Ovary (tissue), 9 donors: ENCODE results near the gene FMN1. TPM values are rescaled to one million over a fixed set of nuclear protein-coding genes. Genes with fewer than 3 reads are reported as not detected.

Source experiments
- DNase-seq, 5 donors: peaks; one replicate each; pipeline ENCODE4 v3.0.0-alpha.2; 2019 to 2020
- H3K27ac ChIP-seq, 2 donors: fragments of 200-600 bp; one replicate each; pipeline versions ENCODE4 v1.5.1 to v1.8.0; 2019 to 2022
- H3K27me3 ChIP-seq: fragments of 200-600 bp; one replicate; pipeline ENCODE4 v1.8.0; 2022
- H3K36me3 ChIP-seq: fragments of 200-600 bp; sonication (generic); one replicate; pipeline ENCODE4 v1.5.1; 2019
- H3K4me1 ChIP-seq: one replicate; pipeline ENCODE4 v1.8.1; 2013; ENCODE audit warnings: mild to moderate bottlenecking, moderate library complexity; ENCODE audit not compliant: insufficient read depth
- H3K4me3 ChIP-seq: fragments of 200-600 bp; sonication (generic); one replicate; pipeline ENCODE4 v1.5.1; 2017
- H3K9me3 ChIP-seq, 2 donors: fragments of 200-600 bp in 1 of 2; sonication (generic) in 1 of 2; one replicate each; pipeline versions ENCODE4 v1.5.1 to v1.8.1; 2013 to 2019; ENCODE audit warnings: mild to moderate bottlenecking in 1 of 2, moderate library complexity in 1 of 2
- EP300 ChIP-seq: sonication (generic); formaldehyde crosslinking; IDR thresholded peaks from one replicate; pipeline ENCODE4 v1.6.1; 2017; ENCODE audit warnings: antibody characterized with exemption
- POLR2A ChIP-seq: fragments of 450-650 bp; IDR thresholded peaks from one replicate; pipeline ENCODE4 v1.6.1; 2017; ENCODE audit warnings: antibody characterized with exemption, mild to moderate bottlenecking, moderate library complexity
- WGBS, 3 donors: extraction: QIAGEN DNeasy Blood & Tissue Kit in 1 of 3; methylation state at CpG; one replicate each; pipeline versions ENCODE4 v1.1.5 to v1.1.7; 2013 to 2017; 5-methylcytosine and 5-hydroxymethylcytosine counted together
- intact Hi-C, 4 donors: fragments of 100-400 bp; cut with DNase I; formaldehyde crosslinking; loops; one replicate each; pipeline versions ENCODE4 v1.11.0 to v1.15.1; 2022 to 2023
- polyA plus RNA-seq, 2 donors: library from polyadenylated mRNA; stranded (reverse); fragments of 200-250 nt in 1 of 2; fragments of 350-450 nt in 1 of 2; fragmentation: Illumina TruSeq in 1 of 2; extraction: RNeasy Lipid Tissue Mini Kit (QIAGEN cat#74804) in 1 of 2; gene quantifications; one replicate each; pipeline ENCODE4 v1.2.3, GENCODE V29; 2013 to 2014
- total RNA-seq, 7 donors: library from RNA; depleted of rRNA in 2 of 7; stranded (reverse); fragments of >200 nt in 2 of 7; fragmentation: NEBNext Ultra II Directional in 3 of 7; extraction: Animal tissue kit (Norgen Biotek cat#: 25700) in 3 of 7; gene quantifications; one replicate each; pipeline versions ENCODE4 v1.1.0 to v1.2.4, GENCODE V29; 2016 to 2023
- TF ChIP-seq, protein P1 (sequence below), 3 donors: fragments of 450-650 bp in 2 of 3; fragments of 200-600 bp in 1 of 3; IDR thresholded peaks; one replicate each; pipeline versions ENCODE4 v1.5.1 to v1.8.0; 2016 to 2022; ENCODE audit warnings: antibody characterized with exemption in 3 of 3, mild to moderate bottlenecking in 1 of 3
- donor health status: DM: no; HTN: no; CAD: no; lungs with moderate emphysema.
- donor health status: DM: no; HTN: no; CAD: no.
- donor health status: Bipolar disorder and iron deficiency.
- donor health status: DM: yes; HTN: yes; CAD: no.
- donor health status: DM: no; HTN: no; CAD: no.
- donor health status: DM: yes; HTN: yes; CAD: no.

Gene FMN1
- total and polyA plus RNA-seq, 9 donors, result 0.13 to 16.9 (median 2.6) TPM

DNA sequence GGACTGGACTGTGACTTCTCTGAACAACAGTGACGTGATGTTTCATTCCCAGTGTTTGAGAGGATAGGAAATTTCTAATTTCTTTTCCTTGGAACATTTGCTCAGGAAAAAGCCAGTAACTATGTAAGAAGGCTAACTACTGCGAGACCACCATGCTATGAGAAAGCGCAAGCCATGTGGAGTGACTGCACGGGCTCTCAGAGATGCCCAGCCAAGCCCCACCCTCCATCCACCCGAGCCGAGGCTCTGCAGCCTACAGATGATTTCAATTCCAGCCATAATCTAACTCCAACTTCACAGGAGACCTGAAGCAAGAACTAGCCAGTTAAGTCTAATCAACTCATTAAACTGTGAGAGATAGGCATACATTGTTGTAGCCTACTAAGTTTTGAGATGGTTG lies 352.4 kb downstream of the FMN1 start:
- intact Hi-C loops, result loop anchor here in 2 of 4 donors (10.0 kb wide), 2 partner anchors 53 to 153 kb away; no protein-coding TSS in a partner anchor
- H3K36me3 ChIP-seq, result no peaks in the 10 kb centered on the region
- H3K9me3 ChIP-seq, result no peaks in the 10 kb centered on the region
- H3K4me1 ChIP-seq, result no peaks in the 10 kb centered on the region
- H3K27me3 ChIP-seq, result no peaks in the 10 kb centered on the region
- H3K27ac ChIP-seq, result no peak overlapping the region
- 74 to 80% (median 76%) methylated on average over 6 of the region's 6 CpGs for WGBS, 3 donors
- DNase-seq, result no peak
- no peak for TF ChIP-seq EP300
- no peak for TF ChIP-seq POLR2A
- TF ChIP-seq, protein P1, sequence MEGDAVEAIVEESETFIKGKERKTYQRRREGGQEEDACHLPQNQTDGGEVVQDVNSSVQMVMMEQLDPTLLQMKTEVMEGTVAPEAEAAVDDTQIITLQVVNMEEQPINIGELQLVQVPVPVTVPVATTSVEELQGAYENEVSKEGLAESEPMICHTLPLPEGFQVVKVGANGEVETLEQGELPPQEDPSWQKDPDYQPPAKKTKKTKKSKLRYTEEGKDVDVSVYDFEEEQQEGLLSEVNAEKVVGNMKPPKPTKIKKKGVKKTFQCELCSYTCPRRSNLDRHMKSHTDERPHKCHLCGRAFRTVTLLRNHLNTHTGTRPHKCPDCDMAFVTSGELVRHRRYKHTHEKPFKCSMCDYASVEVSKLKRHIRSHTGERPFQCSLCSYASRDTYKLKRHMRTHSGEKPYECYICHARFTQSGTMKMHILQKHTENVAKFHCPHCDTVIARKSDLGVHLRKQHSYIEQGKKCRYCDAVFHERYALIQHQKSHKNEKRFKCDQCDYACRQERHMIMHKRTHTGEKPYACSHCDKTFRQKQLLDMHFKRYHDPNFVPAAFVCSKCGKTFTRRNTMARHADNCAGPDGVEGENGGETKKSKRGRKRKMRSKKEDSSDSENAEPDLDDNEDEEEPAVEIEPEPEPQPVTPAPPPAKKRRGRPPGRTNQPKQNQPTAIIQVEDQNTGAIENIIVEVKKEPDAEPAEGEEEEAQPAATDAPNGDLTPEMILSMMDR (IDR thresholded peaks at IDR 0.05), result no peak
- H3K4me3 ChIP-seq, result no peak overlapping the region

DNA sequence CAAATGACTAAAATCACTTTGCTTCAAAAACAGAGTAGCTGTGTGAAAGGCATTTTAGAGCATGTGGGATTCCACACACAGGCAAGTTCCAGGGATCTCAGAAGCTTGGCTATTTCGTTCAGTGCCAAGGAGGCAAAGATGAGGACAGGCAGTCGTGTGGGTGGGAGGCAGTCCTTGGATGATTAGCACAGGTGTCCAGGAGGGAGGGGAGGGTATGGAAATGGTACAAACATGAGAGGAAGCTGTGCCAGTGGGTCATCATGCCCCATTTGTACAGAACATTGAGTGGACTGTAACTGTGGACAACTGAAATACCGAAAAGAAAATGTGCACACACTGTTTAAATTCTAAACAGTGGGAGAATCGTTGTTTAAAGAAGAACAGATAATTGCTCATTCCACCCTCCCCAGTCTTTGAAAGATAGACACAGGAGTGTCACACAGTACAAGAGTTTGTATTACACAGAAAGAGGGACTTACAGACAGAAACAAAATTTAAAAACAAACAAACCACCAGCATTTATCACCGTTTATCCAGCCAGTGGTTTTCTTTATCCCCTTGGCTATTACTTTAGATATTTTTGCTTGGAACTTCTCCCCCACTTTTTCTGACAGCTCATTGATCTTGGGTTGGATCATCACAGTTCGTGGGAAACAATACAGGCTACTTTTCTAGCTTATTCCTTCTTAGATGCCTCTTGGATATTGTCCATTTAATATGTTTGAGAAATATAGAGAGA lies 353.8 kb downstream of the FMN1 start:
- Histone ChIP-seq H3K4me3 (no peak overlapping the region), H3K27me3 (no peaks in the 10 kb centered on the region), H3K36me3 (no peaks in the 10 kb centered on the region), H3K9me3 (no peaks in the 10 kb centered on the region), H3K27ac (no peak overlapping the region), H3K4me1 (no peaks in the 10 kb centered on the region)
- DNase-seq, result no peak
- intact Hi-C loops, result loop anchor here in 2 of 4 donors (10.0 kb wide), 2 partner anchors 54 to 154 kb away; no protein-coding TSS in a partner anchor
- 3 to 14% (median 5%) methylated on average over 6 of the region's 6 CpGs for WGBS, 3 donors
- TF ChIP-seq POLR2A, result no peak
- TF ChIP-seq, protein P1 (IDR thresholded peaks at IDR 0.05), result no peak
- no peak for TF ChIP-seq EP300

DNA sequence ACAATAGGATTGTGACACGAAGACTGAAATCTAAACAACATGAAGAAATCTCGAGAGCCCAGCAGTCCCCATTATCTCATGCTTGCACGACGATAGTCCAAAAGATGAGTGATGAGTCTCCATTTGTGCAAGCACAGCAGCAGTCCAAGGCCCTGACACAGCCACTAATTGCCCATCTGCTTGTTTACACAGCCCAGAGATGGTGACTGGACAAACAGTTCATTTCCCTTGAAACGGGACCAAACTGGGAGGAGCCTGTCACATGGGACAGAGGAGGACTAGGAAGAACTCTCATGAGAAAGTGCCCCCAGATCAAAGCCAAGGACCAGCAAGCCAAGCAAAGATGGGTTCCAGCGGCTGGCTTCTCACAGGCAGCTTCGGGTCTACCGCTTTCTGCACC lies 355.7 kb downstream of the FMN1 start:
- H3K36me3 ChIP-seq, result no peaks in the 10 kb centered on the region
- H3K9me3 ChIP-seq, result no peaks in the 10 kb centered on the region
- no peak overlapping the region for H3K4me3 ChIP-seq
- no peak for DNase-seq
- intact Hi-C loops, result no loop called here
- no peaks in the 10 kb centered on the region for H3K4me1 ChIP-seq
- 72 to 75% (median 74%) methylated on average over 8 of the region's 8 CpGs for WGBS, 3 donors
- no peaks in the 10 kb centered on the region for H3K27me3 ChIP-seq
- H3K27ac ChIP-seq, result no peak overlapping the region
- TF ChIP-seq, protein P1 (IDR thresholded peaks at IDR 0.05), result no peak

DNA sequence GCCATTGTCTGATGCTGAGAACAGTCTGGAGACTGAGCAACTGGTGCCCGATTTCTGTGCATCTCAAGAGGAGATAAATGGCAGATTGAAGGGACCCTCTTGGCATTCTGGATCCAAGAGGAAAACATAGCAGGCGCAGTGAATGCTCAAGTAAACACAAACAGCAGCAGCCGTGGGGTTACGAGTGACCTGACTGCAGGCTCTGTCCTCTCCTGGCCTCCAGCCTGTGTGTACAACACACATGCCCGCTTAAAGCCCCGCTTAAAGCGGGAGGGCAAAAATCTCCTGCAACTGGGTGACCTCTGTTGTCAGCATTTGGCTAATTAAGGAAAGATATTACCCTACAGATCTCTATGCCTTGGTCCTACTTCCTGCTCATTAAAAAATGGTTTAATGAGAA lies 356.2 kb downstream of the FMN1 start:
- no peak for TF ChIP-seq EP300
- no peak for TF ChIP-seq POLR2A
- TF ChIP-seq, protein P1 (IDR thresholded peaks at IDR 0.05), result no peak

More for the DNA sequence above, 356.2 kb downstream of the FMN1 start:
- Histone ChIP-seq H3K4me3 (no peak overlapping the region), H3K9me3 (no peaks in the 10 kb centered on the region), H3K27me3 (no peaks in the 10 kb centered on the region), H3K4me1 (no peaks in the 10 kb centered on the region), H3K36me3 (no peaks in the 10 kb centered on the region), H3K27ac (no peak overlapping the region)
- WGBS, 3 donors, result 73 to 78% (median 76%) methylated on average over 7 of the region's 7 CpGs
- intact Hi-C loops, result no loop called here
- no peak for DNase-seq
